NCI-H345 treated with DMSO at 0.1 percent for 48 hours (cell line): ENCODE results near the gene CREB5.
A peak's percentile ranks its signal among the peaks of the same experiment; 100 is the strongest.

ENCODE experiments used
- DNase-seq: peaks from one replicate; lab custom pipeline; 2025; ENCODE audit not compliant: unreplicated experiment; lab: John Stamatoyannopoulos, UW

The CREB5 gene

DNA sequence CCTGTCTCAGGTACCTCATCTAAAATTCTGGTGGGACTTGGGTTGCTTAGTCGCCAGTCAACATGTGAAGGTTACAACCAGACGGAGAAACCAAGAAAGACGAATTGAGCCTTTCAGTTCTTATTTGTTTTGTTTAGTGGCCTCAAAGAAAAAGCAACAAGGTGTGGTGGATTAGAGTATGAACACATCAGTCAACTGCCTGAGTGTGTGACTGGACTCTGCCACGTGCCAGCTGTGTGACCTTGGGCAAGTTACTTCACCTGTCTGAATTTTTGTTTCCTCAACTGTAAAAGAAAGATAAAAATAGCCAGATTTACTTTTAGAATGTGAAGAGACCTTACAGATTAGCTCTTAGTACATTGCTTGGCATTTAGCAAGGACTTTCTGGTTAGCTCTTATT lies 259.2 kb downstream of the CREB5 start:
- DNase-seq = no peak

DNA sequence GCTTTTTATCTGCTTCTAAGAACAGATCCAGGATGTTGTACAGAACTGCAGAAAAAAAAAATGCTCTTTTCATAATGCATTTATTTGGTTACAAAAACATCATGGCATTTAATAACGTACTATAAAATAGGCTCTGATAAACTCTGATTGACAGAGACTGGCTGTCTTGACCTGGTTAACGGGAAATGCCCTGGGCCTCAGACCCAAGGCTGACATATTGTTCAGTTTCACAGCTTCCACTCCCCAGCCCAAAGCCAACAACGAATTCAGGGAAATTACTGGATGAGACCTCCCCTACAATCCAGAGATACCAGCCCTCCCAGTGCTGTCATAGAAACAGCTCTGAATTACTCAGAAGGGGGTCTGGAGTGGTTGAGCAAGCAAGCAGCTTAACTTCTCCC lies 260.1 kb downstream of the CREB5 start:
- peak; percentile 9 for DNase-seq

GRCh38 chr7:28674359-28674782 lies 262.1 kb downstream of the CREB5 start:
- no peak for DNase-seq

DNA sequence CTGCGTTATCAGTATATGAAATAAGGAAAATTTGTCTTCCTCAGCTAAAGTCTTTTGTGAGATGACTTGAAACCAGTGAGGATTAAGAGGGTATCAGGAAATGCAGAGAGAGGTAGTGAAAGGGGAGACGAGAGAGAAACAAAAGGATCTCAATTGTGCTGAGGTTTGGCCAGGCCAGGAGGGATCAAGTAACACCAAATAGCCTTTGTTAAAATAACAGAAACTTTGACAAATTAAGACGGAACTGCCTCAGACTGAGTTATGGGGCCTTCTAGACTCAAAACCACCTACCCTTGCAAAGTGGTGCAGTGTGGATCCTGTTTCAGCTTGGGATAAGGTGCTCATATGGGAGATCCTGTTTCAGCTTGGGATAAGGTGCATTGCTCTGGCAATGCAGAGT lies 263.1 kb downstream of the CREB5 start:
- no peak for DNase-seq

DNA sequence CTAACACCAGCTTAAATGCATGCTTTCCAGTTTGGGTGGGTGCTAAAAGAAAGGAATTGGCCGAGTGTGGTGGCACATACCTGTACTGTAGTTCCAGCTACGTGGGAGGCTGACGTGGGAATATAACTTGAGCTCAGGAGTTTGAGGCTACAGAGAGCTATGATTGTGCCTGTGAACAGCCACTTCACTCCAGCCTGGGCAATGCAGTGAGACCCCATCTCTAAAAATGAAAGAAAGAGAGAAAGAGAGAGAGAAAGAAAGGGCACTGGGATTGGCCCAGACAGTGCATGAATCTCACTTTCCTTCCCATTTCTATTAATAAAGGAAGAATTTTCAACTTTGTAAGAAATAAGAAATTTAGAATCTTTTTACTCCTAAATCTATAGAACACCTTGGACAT lies 265.4 kb downstream of the CREB5 start:
- DNase-seq = no peak

GRCh38 chr7:28678431-28678965 lies 266.2 kb downstream of the CREB5 start:
- no peak for DNase-seq

DNA sequence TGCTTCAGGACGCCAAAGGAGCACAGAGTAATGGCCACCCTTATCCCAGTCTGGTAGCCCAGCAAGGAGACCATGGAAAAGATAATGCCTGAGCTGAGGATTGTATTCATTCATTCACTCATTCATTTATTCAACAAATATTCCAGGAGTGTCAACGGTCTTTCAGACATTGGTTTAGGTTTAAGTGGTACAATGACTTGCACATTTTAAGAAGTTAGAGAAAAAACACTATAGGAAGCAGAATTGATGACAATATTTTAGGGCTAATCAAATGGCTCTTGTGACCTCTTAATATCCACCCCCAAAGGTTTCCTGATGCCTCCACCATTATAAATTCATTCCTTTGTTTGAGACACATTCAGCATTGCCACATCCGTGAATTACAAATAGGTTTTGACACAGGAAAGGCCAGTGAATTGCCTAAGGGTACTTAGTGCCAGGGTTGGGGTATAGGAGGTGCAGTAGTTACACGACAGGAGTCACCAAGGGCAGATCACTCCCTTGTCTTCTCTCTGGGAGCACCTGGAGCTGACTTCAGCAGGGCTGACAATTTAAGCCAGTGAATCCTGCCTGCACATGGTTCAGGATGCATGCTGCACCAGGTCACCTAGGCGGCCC lies 269.5 kb downstream of the CREB5 start:
- DNase-seq = no peak

DNA sequence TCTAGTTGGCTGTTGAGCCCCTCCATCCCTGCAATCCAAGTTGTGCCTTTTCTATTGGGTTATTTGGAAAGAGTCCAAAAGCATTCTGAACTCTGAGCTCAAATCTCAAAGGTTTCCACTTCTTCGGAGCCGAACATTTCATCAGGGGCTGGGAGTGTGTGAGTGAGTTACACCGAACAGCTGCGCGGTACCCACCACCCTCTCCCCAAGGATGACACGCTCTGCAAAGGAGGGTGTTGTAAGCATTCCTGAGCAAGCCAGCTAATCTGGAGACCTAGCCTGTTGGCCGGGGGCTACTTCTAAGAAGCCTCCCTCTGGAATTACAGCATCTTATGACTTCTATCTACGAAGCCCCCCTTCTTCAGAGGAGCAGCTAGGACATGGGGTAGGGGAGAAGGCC lies 270.5 kb downstream of the CREB5 start:
- DNase-seq = no peak

GRCh38 chr7:28684650-28685241 lies 272.4 kb downstream of the CREB5 start:
- no peak for DNase-seq

- DNase-seq = no peak
Measured at GRCh38 chr7:28685242-28685643, 272.9 kb downstream of the CREB5 start.

- no peak for DNase-seq
Measured at GRCh38 chr7:28685644-28686417, 273.5 kb downstream of the CREB5 start.

DNA sequence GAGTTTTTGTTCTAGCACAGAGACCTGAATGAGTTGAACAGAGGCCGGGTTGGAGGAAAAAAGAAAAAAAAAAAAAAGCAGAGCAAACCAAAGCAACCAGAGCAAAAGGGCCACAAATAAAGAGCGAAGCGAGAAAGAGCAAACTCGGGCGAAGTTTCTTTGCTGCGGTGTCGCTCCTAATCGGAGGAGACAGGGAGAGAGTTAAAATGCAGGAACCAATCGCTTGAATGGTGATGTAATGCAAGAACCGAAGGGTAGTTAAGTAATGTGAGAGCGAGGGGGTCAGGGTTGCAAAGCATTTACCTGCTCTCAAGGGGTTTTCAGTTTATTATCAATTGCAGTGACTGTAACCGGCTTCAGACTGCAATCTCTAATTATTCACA lies 274.1 kb downstream of the CREB5 start:
- no peak for DNase-seq

DNA sequence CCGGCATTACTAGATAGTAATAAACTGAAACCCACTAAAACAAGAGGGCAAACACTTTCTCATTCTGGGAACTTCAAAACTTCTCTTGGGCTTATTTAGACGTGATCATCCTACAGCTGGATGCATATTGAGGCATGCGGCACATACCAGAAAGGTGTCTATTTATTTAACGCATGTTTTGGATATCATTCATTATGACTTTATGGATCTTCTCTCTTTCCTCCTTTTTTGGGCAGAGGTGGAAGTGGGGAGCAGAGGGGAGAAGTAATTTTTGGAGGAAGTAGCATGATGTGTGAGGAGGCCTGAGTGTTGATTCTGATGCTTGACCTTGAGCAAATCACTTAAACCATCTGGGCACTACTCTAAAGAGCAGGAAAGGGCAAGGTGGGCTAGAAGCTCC lies 275.2 kb downstream of the CREB5 start:
- DNase-seq = no peak

- DNase-seq = no peak
Measured at GRCh38 chr7:28688174-28688573, 275.9 kb downstream of the CREB5 start.

DNA sequence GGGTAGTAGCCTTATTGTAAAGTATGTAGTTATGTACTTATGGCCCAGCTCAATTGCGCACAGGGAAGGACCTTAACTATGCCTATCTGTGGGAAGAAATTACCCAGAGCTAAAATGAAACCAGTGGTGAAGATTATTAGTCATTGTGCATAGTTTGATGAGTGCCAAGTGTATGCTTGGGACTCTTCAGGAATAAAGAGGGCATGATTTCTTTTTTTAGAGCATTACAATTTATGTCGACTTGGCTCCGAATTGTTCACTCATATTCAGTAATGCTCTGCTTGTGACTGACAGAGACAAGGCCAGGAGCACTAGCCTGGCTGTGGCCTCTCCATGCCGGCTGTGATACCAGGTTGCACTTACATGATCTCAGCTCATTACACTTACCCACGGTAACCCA lies 276.3 kb downstream of the CREB5 start:
- DNase-seq = no peak

DNA sequence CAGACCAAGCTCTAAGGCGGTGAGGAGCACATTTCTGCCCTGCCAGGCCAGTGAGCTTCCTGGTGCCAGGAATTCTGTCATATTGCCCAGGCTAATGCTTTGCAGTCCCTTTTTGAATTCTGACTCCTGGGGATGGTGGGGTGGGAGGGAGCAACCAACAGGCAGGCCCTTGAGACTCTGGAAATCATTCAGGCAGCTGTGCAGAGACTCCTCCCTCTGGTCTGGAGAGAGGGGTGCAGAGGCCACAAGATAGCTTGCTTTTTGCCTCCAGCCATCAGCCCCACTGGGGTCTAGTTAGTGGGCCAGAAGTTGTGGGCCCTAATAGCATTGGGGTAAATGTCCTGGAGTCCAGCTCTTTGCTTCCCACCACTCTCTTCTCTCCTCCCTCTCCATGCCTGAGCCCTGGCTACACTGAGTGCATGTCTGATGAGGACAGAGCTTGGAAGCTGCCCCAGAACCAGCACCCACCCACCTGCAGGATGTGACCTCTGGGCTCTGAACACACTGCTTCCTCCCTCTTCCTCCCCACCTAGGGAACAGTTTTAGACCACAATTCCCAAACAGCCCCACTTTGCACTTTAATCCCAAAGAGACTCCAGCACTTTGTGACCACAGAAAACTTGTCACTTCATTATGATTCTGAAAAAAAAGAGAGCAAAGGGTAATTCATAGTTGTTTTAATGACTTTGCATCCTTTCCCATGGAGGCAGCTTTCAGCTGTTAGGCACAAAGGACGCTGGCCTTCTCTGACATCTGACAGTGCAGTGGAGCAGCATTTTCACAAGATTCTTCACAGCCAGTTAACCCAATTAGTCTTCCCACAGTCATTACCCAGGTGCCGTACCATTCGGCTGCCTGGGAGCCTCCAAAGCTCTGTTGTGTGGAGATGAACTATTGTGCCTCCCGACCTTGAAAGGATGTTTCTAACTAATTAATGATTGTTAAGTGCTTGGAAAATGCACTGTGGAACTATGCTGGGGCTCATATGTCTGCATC lies 283.3 kb downstream of the CREB5 start:
- no peak for DNase-seq

- DNase-seq = no peak
Measured at GRCh38 chr7:28697913-28698563, 285.7 kb downstream of the CREB5 start.

- DNase-seq = no peak
Measured at GRCh38 chr7:28698840-28699239, 286.5 kb downstream of the CREB5 start.

DNA sequence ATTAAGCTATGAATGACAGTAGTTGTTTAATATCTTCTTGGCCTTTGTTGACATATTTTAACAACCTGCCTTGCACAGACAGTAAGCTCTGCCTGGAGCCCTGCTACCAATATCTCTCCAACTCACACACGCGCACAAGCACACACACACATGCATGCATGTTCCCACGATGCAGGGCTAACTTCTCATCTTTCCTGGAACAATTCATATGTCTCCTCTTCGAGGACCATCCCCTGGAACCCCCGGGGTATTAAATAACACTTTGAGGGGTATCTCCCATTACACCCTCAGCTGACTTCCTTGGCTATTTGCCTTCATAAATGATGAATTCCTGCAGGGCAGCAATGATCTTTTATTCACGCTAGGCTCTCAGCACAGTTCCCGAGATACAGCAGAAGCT lies 287.8 kb downstream of the CREB5 start:
- no peak for DNase-seq

DNA sequence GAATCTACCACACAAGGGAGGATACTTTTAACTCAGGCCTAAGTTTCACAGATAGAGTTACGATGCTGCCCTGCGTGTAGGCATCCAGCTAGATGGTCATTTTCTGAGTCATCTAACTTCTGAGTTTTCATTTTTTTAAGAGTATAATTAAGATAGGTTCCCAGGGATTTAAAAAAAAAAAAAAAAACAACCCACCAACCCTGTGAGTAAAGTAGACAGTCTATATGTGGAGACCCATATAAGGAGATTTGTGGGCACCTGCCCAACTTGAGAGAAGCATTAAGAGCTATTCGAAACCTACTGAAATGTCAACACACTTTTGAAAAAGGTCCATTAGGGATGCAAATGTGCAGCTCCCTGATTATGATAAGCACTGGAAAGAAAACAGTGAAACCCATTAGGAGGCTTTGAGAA lies 288.5 kb downstream of the CREB5 start:
- DNase-seq = no peak
